HG03571 (cell line): ENCODE results near the gene FAM187B.
"Not testable (repeated sequence)": the region's sequence is repeated elsewhere in the genome, so short reads cannot be mapped to it uniquely, and the experiment has no call there.

Source experiments
- ATAC-seq: cut with Tn5 transposase; IDR thresholded peaks from one replicate; pipeline ENCODE4 v1.9.1; 2021; ENCODE audit not compliant: unreplicated experiment

The FAM187B gene

GRCh38 chr19:35236638-35237400, 8.3 kb upstream of the FAM187B start:
- no peak for ATAC-seq

- no peak for ATAC-seq
Observed at GRCh38 chr19:35232912-35233311, 4.4 kb upstream of the FAM187B start.

GRCh38 chr19:35231956-35232645, 3.6 kb upstream of the FAM187B start:
- no peak for ATAC-seq

- no peak for ATAC-seq
Observed at GRCh38 chr19:35229601-35230000, 1.1 kb upstream of the FAM187B start.

- no peak for ATAC-seq
Observed at GRCh38 chr19:35226748-35227147, 1.8 kb downstream of the FAM187B start.

GRCh38 chr19:35225951-35226350, 2.6 kb downstream of the FAM187B start:
- ATAC-seq: no peak

GRCh38 chr19:35224681-35225571, 3.6 kb downstream of the FAM187B start:
- no peak for ATAC-seq

- ATAC-seq: no peak
Observed at GRCh38 chr19:35223862-35224505, 4.6 kb downstream of the FAM187B start.

GRCh38 chr19:35223084-35223790, 5.3 kb downstream of the FAM187B start:
- no peak for ATAC-seq

- no peak for ATAC-seq
Observed at GRCh38 chr19:35222373-35223015, 6.0 kb downstream of the FAM187B start.

GRCh38 chr19:35220973-35221590, 7.5 kb downstream of the FAM187B start:
- not testable (repeated sequence) for ATAC-seq

- no peak for ATAC-seq
Observed at GRCh38 chr19:35220315-35220921, 8.1 kb downstream of the FAM187B start.

GRCh38 chr19:35219008-35219407, 9.5 kb downstream of the FAM187B start:
- no peak for ATAC-seq

GRCh38 chr19:35217649-35217990, 10.9 kb downstream of the FAM187B start:
- ATAC-seq: no peak

- ATAC-seq: no peak
Observed at GRCh38 chr19:35216833-35217648, 11.5 kb downstream of the FAM187B start.

- ATAC-seq: no peak
Observed at GRCh38 chr19:35216016-35216832, 12.3 kb downstream of the FAM187B start.

GRCh38 chr19:35214766-35215422, 13.6 kb downstream of the FAM187B start:
- no peak for ATAC-seq
